HEK293 (cell line): ENCODE results near the gene ITPKB.

ENCODE experiments used
- CTCF ChIA-PET: fragments of 350-600 bp; formaldehyde crosslinking; extraction: SDS; loops from one replicate; lab custom pipeline; 2021; ENCODE audit warnings: antibody characterized with exemption; lab: Yijun Ruan, JAX
- POLR2A ChIA-PET: fragments of 300-600 bp; formaldehyde crosslinking; extraction: SDS; loops from one replicate; lab custom pipeline; 2020; ENCODE audit warnings: antibody characterized with exemption, inconsistent platforms; lab: Yijun Ruan, JAX
- H3K27ac ChIP-seq: fragments of 200-500 bp; sonication (Bioruptor generic); 2 replicates; pipeline ENCODE4 v1.5.1; 2014; ENCODE audit warnings: low read depth, low read length, control low read depth, inconsistent platforms; ENCODE audit errors: extremely low read depth
- H3K36me3 ChIP-seq, 2 experiments: fragments of 200-500 bp in 1 of 2; sonication (Bioruptor generic) in 1 of 2; 1 replicate in 1 of 2; 2 replicates in 1 of 2; pipeline ENCODE4 v1.5.1; 2014 to 2017; ENCODE audit warnings: inconsistent platforms in 2 of 2, low read length in 2 of 2; ENCODE audit not compliant: control insufficient read depth in 2 of 2, insufficient read depth in 1 of 2
- H3K4me1 ChIP-seq: fragments of 200-500 bp; sonication (Bioruptor generic); 2 replicates; pipeline ENCODE4 v1.5.1; 2014; ENCODE audit warnings: mild to moderate bottlenecking, low read length, inconsistent platforms; ENCODE audit not compliant: control insufficient read depth, insufficient read depth
- H3K4me3 ChIP-seq: 2 replicates; pipeline ENCODE4 v1.5.1; 2011; ENCODE audit warnings: low read depth, mild to moderate bottlenecking, control low read depth, low read length, moderate library complexity
- H3K9me3 ChIP-seq: fragments of 200-500 bp; sonication (Bioruptor generic); 2 replicates; pipeline ENCODE4 v1.5.1; 2014; ENCODE audit warnings: low read depth, low read length, inconsistent platforms; ENCODE audit not compliant: control insufficient read depth, insufficient read depth
- ATF2 ChIP-seq: fragments of 450-650 bp; formaldehyde crosslinking; IDR thresholded peaks from 2 replicates; pipeline ENCODE4 v1.5.1; 2016; ENCODE audit warnings: missing biosample characterization, missing genetic modification characterization, low read depth
- GLIS1 ChIP-seq: fragments of 450-650 bp; formaldehyde crosslinking; IDR thresholded peaks from 2 replicates; pipeline ENCODE4 v1.5.1; 2016; ENCODE audit warnings: missing biosample characterization, missing genetic modification characterization
- SALL2 ChIP-seq: fragments of 450-650 bp; formaldehyde crosslinking; IDR thresholded peaks from 2 replicates; pipeline ENCODE4 v1.5.0; 2017; ENCODE audit warnings: missing biosample characterization, mild to moderate bottlenecking, missing genetic modification characterization, borderline replicate concordance
- ZBTB17 ChIP-seq: fragments of 450-650 bp; formaldehyde crosslinking; IDR thresholded peaks from 2 replicates; pipeline ENCODE4 v1.5.1; 2016; ENCODE audit warnings: missing biosample characterization, missing genetic modification characterization
- ZFHX2 ChIP-seq: fragments of 450-650 bp; formaldehyde crosslinking; conservative IDR thresholded peaks from 2 replicates; pipeline ENCODE4 v1.5.1; 2016; ENCODE audit warnings: missing biosample characterization, missing genetic modification characterization
- ZNF24 ChIP-seq: fragments of 450-650 bp; formaldehyde crosslinking; IDR thresholded peaks from 2 replicates; pipeline ENCODE4 v1.5.1; 2016; ENCODE audit warnings: missing biosample characterization, missing genetic modification characterization
- ZNF302 ChIP-seq: fragments of 450-650 bp; formaldehyde crosslinking; IDR thresholded peaks from 2 replicates; pipeline ENCODE4 v1.5.1; 2016; ENCODE audit warnings: missing biosample characterization, missing genetic modification characterization, low read depth
- ZNF311 ChIP-seq: fragments of 450-650 bp; formaldehyde crosslinking; IDR thresholded peaks from 2 replicates; pipeline ENCODE4 v1.5.1; 2017; ENCODE audit warnings: missing biosample characterization, missing genetic modification characterization, borderline replicate concordance
- ZNF473 ChIP-seq: fragments of 450-650 bp; formaldehyde crosslinking; IDR thresholded peaks from 2 replicates; pipeline ENCODE4 v1.5.1; 2017; ENCODE audit warnings: missing biosample characterization, missing genetic modification characterization
- ZNF488 ChIP-seq: fragments of 450-650 bp; formaldehyde crosslinking; IDR thresholded peaks from 2 replicates; pipeline ENCODE4 v1.5.1; 2016; ENCODE audit warnings: missing biosample characterization, missing genetic modification characterization
- ZNF514 ChIP-seq: fragments of 450-650 bp; formaldehyde crosslinking; IDR thresholded peaks from 2 replicates; pipeline ENCODE4 v1.5.1; 2016; ENCODE audit warnings: missing biosample characterization, missing genetic modification characterization
- ZNF544 ChIP-seq: fragments of 450-650 bp; formaldehyde crosslinking; IDR thresholded peaks from 2 replicates; pipeline ENCODE4 v1.5.0; 2017; ENCODE audit warnings: missing biosample characterization, missing genetic modification characterization
- ZNF548 ChIP-seq: fragments of 450-650 bp; formaldehyde crosslinking; IDR thresholded peaks from 2 replicates; pipeline ENCODE4 v1.5.1; 2016; ENCODE audit warnings: missing biosample characterization, missing genetic modification characterization
- ZNF558 ChIP-seq: fragments of 450-650 bp; formaldehyde crosslinking; IDR thresholded peaks from 2 replicates; pipeline ENCODE4 v1.5.1; 2016; ENCODE audit warnings: missing biosample characterization, missing genetic modification characterization
- ZNF585B ChIP-seq: fragments of 450-650 bp; formaldehyde crosslinking; IDR thresholded peaks from 2 replicates; pipeline ENCODE4 v1.5.1; 2016; ENCODE audit warnings: missing biosample characterization, missing genetic modification characterization
- ZNF747 ChIP-seq: fragments of 450-650 bp; formaldehyde crosslinking; IDR thresholded peaks from 2 replicates; pipeline ENCODE4 v1.5.1; 2016; ENCODE audit warnings: missing biosample characterization, missing genetic modification characterization
- ZNF791 ChIP-seq: fragments of 450-650 bp; formaldehyde crosslinking; IDR thresholded peaks from 2 replicates; pipeline ENCODE4 v1.5.1; 2016; ENCODE audit warnings: missing biosample characterization, missing genetic modification characterization
- TF ChIP-seq, protein P1 (sequence below): fragments of 450-650 bp; formaldehyde crosslinking; IDR thresholded peaks from 2 replicates; pipeline ENCODE4 v1.5.1; 2016; ENCODE audit warnings: missing biosample characterization, missing genetic modification characterization
- TF ChIP-seq, protein P2 (sequence below): fragments of 450-650 bp; formaldehyde crosslinking; IDR thresholded peaks from 2 replicates; pipeline ENCODE4 v1.5.1; 2017; ENCODE audit warnings: missing biosample characterization, missing genetic modification characterization
- TF ChIP-seq, protein P3 (sequence below): fragments of 450-650 bp; formaldehyde crosslinking; IDR thresholded peaks from 2 replicates; pipeline ENCODE4 v1.5.1; 2016; ENCODE audit warnings: missing biosample characterization, missing genetic modification characterization
- TF ChIP-seq, protein P4 (sequence below): fragments of 450-650 bp; formaldehyde crosslinking; IDR thresholded peaks from 2 replicates; pipeline ENCODE4 v1.5.1; 2016; ENCODE audit warnings: missing biosample characterization, missing genetic modification characterization, borderline replicate concordance

The ITPKB gene

DNA sequence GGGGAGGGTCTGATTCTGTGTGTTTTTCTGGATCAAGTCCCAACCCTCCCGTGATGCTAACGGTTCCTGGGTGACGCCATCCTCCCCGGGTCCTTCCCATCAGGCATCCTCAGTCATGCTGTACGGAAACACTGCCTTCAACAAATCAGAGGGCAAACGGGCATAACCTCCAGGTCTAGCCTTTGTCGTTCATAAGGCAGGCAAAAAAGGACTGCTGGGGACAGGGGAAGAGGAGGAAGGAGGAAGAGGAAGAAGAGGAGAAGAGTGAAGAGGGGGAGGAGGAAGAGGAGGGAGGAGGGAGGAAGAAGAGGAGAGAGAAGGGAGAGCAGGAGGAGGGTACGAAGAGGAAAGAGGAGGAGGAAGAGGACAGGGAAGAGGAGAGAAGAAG lies 84.4 kb downstream of the ITPKB start (continued):
- no peak for TF ChIP-seq ZNF514 (tag by site-specific recombination)
- 0 out of 2 replicates have a peak, but pooled peaks have one; percentile 15 for TF ChIP-seq ZBTB17
- TF ChIP-seq SALL2 (tag by site-specific recombination) = peak; percentile 83; the same call in 1 of the 2 replicates
- peak; percentile 58 for TF ChIP-seq ZNF791 (tag by site-specific recombination)
- peak; percentile 39; the same call in 1 of the 2 replicates for TF ChIP-seq ZFHX2 (tag by site-specific recombination)
- peak; percentile 77; the same call in 1 of the 2 replicates for TF ChIP-seq ZNF473 (tag by site-specific recombination)
- peak; percentile 54; the same call in 1 of the 2 replicates for TF ChIP-seq ZNF544 (tag by site-specific recombination)

GRCh38 chr1:226654046-226654667 lies 84.9 kb downstream of the ITPKB start:
- TF ChIP-seq, protein P1, sequence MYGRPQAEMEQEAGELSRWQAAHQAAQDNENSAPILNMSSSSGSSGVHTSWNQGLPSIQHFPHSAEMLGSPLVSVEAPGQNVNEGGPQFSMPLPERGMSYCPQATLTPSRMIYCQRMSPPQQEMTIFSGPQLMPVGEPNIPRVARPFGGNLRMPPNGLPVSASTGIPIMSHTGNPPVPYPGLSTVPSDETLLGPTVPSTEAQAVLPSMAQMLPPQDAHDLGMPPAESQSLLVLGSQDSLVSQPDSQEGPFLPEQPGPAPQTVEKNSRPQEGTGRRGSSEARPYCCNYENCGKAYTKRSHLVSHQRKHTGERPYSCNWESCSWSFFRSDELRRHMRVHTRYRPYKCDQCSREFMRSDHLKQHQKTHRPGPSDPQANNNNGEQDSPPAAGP (tag by site-specific recombination) = peak; percentile 48; the same call in 1 of the 2 replicates
- no peak for TF ChIP-seq ZNF311 (tag by site-specific recombination)
- peak; percentile 41; the same call in 1 of the 2 replicates for TF ChIP-seq GLIS1 (tag by site-specific recombination)
- no peak for TF ChIP-seq ZNF548
- TF ChIP-seq, protein P2, sequence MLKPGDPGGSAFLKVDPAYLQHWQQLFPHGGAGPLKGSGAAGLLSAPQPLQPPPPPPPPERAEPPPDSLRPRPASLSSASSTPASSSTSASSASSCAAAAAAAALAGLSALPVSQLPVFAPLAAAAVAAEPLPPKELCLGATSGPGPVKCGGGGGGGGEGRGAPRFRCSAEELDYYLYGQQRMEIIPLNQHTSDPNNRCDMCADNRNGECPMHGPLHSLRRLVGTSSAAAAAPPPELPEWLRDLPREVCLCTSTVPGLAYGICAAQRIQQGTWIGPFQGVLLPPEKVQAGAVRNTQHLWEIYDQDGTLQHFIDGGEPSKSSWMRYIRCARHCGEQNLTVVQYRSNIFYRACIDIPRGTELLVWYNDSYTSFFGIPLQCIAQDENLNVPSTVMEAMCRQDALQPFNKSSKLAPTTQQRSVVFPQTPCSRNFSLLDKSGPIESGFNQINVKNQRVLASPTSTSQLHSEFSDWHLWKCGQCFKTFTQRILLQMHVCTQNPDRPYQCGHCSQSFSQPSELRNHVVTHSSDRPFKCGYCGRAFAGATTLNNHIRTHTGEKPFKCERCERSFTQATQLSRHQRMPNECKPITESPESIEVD (tag by site-specific recombination) = no peak
- TF ChIP-seq, protein P3, sequence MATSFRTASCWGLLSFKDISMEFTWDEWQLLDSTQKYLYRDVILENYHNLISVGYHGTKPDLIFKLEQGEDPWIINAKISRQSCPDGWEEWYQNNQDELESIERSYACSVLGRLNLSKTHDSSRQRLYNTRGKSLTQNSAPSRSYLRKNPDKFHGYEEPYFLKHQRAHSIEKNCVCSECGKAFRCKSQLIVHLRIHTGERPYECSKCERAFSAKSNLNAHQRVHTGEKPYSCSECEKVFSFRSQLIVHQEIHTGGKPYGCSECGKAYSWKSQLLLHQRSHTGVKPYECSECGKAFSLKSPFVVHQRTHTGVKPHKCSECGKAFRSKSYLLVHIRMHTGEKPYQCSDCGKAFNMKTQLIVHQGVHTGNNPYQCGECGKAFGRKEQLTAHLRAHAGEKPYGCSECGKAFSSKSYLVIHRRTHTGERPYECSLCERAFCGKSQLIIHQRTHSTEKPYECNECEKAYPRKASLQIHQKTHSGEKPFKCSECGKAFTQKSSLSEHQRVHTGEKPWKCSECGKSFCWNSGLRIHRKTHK (tag by site-specific recombination) = no peak
- no peak for TF ChIP-seq ZNF747 (tag by site-specific recombination)
- TF ChIP-seq ZNF24 = no peak
- TF ChIP-seq ZFHX2 (tag by site-specific recombination) = peak; percentile 44
- TF ChIP-seq ZNF488 = no peak
- ChIA-PET POLR2A (interaction anchor here (0.6 to 0.8 kb wide), 2 partner anchors 11 to 57 kb away, joined by 3 to 5 read pairs; no protein-coding TSS in a partner anchor), CTCF (interaction anchor here (0.6 to 1.3 kb wide), 3 partner anchors 45 to 211 kb away, joined by 3 to 4 read pairs (median 4); no protein-coding TSS in a partner anchor)
- H3K4me1 ChIP-seq = peaks cover 21% of the 10 kb centered on the region
- H3K36me3 ChIP-seq = peaks cover 0 to 2% of the 10 kb centered on the region in 2 experiments; a peak in 1 of 3 replicates
- H3K4me3 ChIP-seq = no peak overlapping the region
- no peaks in the 10 kb centered on the region for H3K9me3 ChIP-seq
- no peak overlapping the region for H3K27ac ChIP-seq

DNA sequence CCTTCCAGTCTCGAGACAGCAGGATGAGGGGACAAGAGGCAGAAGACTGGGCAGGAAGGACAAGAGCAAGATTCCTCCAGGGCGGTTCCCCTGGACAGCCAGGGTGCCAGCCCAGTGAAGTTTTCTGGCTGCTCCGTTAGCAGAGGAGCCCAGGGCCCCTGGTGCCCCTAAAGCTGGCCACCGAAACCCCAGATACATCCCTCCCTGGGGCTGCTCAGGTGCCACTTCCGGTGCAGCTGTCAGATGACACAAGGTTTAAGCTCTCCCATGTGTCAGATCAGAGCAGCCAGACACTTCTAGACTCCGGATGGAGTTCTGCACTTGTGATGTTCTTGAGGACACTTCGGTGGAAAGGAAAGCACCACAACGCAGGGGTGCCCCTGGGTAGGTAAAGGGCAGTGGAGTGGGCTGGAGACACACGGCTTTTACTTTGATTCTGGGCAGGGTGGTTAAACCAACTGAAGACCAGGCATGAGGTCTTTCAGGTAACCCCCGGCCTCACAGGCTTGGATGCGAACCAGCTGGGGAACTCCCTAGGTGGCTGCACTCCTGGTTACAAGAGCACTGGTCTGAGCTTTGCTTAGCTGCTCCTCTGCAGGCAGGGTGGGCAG lies 85.7 kb downstream of the ITPKB start:
- no peaks in the 10 kb centered on the region for H3K9me3 ChIP-seq
- ChIA-PET CTCF (interaction anchor here (0.6 to 1.3 kb wide), 2 partner anchors 44 to 212 kb away, joined by 3 to 4 read pairs; no protein-coding TSS in a partner anchor), POLR2A (no interaction called here)
- peaks cover 0 to 4% of the 10 kb centered on the region in 2 experiments; a peak in 1 of 3 replicates for H3K36me3 ChIP-seq
- no peak overlapping the region for H3K4me3 ChIP-seq
- peaks cover 21% of the 10 kb centered on the region for H3K4me1 ChIP-seq
- H3K27ac ChIP-seq = no peak overlapping the region
- no peak for TF ChIP-seq ZNF585B
- TF ChIP-seq ATF2 (tag by site-specific recombination) = no peak
- no peak for TF ChIP-seq ZNF302 (tag by site-specific recombination)
- TF ChIP-seq, protein P4, sequence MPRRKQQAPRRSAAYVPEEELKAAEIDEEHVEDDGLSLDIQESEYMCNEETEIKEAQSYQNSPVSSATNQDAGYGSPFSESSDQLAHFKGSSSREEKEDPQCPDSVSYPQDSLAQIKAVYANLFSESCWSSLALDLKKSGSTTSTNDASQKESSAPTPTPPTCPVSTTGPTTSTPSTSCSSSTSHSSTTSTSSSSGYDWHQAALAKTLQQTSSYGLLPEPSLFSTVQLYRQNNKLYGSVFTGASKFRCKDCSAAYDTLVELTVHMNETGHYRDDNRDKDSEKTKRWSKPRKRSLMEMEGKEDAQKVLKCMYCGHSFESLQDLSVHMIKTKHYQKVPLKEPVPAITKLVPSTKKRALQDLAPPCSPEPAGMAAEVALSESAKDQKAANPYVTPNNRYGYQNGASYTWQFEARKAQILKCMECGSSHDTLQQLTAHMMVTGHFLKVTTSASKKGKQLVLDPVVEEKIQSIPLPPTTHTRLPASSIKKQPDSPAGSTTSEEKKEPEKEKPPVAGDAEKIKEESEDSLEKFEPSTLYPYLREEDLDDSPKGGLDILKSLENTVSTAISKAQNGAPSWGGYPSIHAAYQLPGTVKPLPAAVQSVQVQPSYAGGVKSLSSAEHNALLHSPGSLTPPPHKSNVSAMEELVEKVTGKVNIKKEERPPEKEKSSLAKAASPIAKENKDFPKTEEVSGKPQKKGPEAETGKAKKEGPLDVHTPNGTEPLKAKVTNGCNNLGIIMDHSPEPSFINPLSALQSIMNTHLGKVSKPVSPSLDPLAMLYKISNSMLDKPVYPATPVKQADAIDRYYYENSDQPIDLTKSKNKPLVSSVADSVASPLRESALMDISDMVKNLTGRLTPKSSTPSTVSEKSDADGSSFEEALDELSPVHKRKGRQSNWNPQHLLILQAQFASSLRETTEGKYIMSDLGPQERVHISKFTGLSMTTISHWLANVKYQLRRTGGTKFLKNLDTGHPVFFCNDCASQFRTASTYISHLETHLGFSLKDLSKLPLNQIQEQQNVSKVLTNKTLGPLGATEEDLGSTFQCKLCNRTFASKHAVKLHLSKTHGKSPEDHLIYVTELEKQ = no peak
- TF ChIP-seq ZNF548 = no peak
- no peak for TF ChIP-seq ZNF558 (tag by site-specific recombination)
